Nasal cavity respiratory epithelium epithelial cell of viscerocranial mucosa (primary cell): Measurements from ENCODE around the gene NXPH4. TPM values are rescaled to one million over a fixed set of nuclear protein-coding genes. Genes with fewer than 3 reads are reported as not detected.

Source experiments
- total RNA-seq: library from RNA; depleted of rRNA; stranded (reverse); fragments of >200 nt; gene quantifications from 2 replicates; pipeline ENCODE4 v1.2.3, GENCODE V29; 2014

Gene NXPH4
- 1.0 and 14.2 TPM in 2 replicates for total RNA-seq

DNA sequence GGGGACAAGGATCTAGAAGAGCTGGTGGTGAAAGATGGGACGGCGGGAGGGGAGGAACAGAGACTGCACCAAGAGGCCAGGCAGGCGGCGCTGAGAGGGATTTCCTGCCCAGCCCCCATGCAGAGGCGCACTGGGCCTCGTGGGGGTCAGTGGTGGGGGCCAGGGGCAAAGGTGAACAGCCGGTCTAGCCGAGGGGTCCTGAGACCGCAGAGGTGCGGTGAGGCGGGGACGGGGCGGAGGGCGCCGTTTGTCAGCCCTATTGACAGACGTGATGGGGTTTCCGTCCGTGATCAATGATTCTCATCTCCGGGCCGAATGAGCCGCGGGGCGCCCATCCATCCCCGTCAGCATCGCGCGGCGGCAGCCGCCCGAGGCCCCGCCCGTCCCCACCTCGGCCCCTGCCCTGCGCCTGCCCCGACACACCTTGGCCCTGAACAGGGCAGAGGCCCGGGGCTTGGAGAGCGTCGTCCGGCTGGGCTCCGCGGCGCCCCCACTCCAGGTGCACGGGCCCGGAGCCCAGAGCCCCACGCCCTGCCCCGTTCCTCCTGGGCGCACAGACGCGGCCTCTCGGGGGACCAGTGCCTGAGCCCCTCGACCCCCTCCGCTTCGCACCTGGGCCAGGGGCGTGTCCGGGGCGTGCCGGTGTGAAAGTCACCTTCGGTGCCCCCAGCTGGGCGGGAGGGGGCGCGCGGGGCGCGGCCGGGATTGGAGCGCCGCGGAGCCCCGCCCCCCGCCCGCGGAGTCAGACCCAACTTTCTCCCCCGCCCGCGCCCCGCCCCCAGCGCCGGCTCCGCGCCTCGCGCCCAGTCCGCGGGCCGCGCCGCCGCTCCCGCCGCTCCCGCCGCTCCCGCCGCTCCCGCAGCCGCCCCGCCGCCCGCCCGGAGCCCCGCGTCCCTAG lies at the start of gene NXPH4:
Gene NXPH4, plus strand, starts transcription at position 781 of the 898 bp plus-strand sequence. CDS start 176 bp downstream, outside the sequence.

GRCh38 chr12:57229634-57230380 lies 13.2 kb downstream of the NXPH4 start, which contains the start of gene SHMT2:
Gene SHMT2, plus strand, starts transcription at chr12:57229711. Its CDS starts 68 bp downstream, at chr12:57229779.

DNA sequence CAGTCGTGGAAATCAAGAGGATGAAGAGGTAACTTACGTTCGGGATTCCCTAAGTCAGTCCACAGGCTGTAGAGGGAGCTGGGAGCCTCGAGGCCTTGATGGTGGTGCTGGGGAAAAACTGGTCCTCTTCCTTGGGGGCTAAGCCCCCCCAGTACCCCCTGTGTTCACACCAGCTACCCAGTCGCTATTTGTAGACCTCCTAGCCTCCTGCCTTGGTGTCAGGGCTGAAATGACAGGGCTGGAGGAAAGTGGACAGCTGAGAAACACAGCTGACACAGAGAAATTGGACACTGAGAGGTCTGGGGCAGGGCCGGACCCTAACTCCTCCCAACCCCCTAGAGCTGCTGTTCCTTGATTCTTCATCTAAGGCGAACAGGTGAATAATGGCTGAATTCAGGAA lies 34.4 kb downstream of the NXPH4 start, which contains the start of gene STAC3:
Gene STAC3, minus strand, starts transcription at position 232 of the 400 bp plus-strand sequence. CDS start 1,551 bp downstream, outside the sequence.

Other genes starting within 250 kb of the NXPH4 start
- 8.2 and 9.7 TPM in 2 replicates for gene ZBTB39, start 210.2 kb upstream of the NXPH4 start, total RNA-seq
- not detected in 2 replicates for gene TAC3, start 200.3 kb upstream of the NXPH4 start, total RNA-seq
- gene MYO1A, start 166.7 kb upstream of the NXPH4 start, total RNA-seq = 0.14 and 0.34 TPM in 2 replicates
- gene NEMP1, start 138.0 kb upstream of the NXPH4 start, total RNA-seq = 4.8 and 11.6 TPM in 2 replicates
- 22.9 and 54.0 TPM in 2 replicates for gene NAB2, start 127.7 kb upstream of the NXPH4 start, total RNA-seq
- 30.8 and 102 TPM in 2 replicates for gene STAT6, start 105.4 kb upstream of the NXPH4 start, total RNA-seq
- gene LRP1, start 88.3 kb upstream of the NXPH4 start, total RNA-seq = 26.3 and 294 TPM in 2 replicates
- not detected in 2 replicates for gene LRP1-AS, start 69.2 kb upstream of the NXPH4 start, total RNA-seq
- 379 and 408 TPM in 2 replicates for gene SHMT2, start 12.9 kb downstream of the NXPH4 start, total RNA-seq
- gene STAC3, start 34.4 kb downstream of the NXPH4 start, total RNA-seq = 0.34 and 0.36 TPM in 2 replicates
- gene R3HDM2, start 214.2 kb downstream of the NXPH4 start, total RNA-seq = 10.9 and 28.5 TPM in 2 replicates
- gene INHBC, start 218.0 kb downstream of the NXPH4 start, total RNA-seq = not detected in 2 replicates
- gene INHBE, start 238.5 kb downstream of the NXPH4 start, total RNA-seq = 0.34 and 1.5 TPM in 2 replicates
- gene GLI1, start 243.0 kb downstream of the NXPH4 start, total RNA-seq = under 0.01 and 0.14 TPM in 2 replicates